NT2/D1 (cell line): ENCODE measurements around the gene RGPD3.
"Not testable (repeated sequence)": the region's sequence is repeated elsewhere in the genome, so short reads cannot be mapped to it uniquely, and the experiment has no call there.

Experiments used
- SUZ12 ChIP-seq: IDR thresholded peaks from 2 replicates; pipeline ENCODE4 v1.6.1; 2011; ENCODE audit not compliant: insufficient read length, insufficient read depth; ENCODE audit errors: extremely low read depth
- ZNF274 ChIP-seq: IDR thresholded peaks from 2 replicates; pipeline ENCODE4 v1.6.1; 2011; ENCODE audit warnings: mild to moderate bottlenecking, low read depth, low read length

- not testable (repeated sequence) for TF ChIP-seq SUZ12, ZNF274
These were observed 99.0 kb downstream of the RGPD3 start for GRCh38 chr2:106369182-106369581.
